Thyroid gland (tissue), 4 donors: ENCODE results near the gene FHIT.

ENCODE experiments used
- POLR2A ChIP-seq, 2 donors: fragments of 450-650 bp; IDR thresholded peaks; one replicate each; pipeline ENCODE4 v1.6.1; 2017; ENCODE audit warnings: antibody characterized with exemption in 2 of 2, mild to moderate bottlenecking in 2 of 2, moderate library complexity in 1 of 2
- TF ChIP-seq, protein P1 (sequence below), 6 experiments: fragments of 200-600 bp in 3 of 6; fragments of 450-650 bp in 3 of 6; sonication (generic) in 3 of 6; IDR thresholded peaks; one replicate each; pipeline ENCODE4 v1.5.1; 2016 to 2019; ENCODE audit warnings: antibody characterized with exemption in 6 of 6, mild to moderate bottlenecking in 2 of 6, inconsistent platforms in 1 of 6, moderate library complexity in 1 of 6

DNA sequence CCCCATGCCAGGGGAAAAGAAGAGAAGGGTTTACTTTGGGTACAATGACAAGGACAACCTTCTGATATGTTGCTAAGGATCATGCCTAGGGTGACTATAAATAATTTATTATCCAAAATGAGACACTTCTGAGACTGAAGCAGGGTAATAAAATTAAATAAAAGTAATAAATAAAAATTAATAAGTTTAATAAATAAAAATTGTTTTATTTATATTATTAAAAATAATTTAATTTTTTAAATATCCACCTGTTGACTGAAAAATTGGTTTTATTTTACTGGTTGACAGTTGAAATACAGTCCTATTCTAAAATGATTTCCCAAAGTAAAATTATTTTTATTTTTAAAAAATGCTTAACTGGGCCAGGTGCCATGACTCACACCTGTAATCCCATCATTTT is 102.0 kb downstream of the FHIT start:
- TF ChIP-seq, protein P1, sequence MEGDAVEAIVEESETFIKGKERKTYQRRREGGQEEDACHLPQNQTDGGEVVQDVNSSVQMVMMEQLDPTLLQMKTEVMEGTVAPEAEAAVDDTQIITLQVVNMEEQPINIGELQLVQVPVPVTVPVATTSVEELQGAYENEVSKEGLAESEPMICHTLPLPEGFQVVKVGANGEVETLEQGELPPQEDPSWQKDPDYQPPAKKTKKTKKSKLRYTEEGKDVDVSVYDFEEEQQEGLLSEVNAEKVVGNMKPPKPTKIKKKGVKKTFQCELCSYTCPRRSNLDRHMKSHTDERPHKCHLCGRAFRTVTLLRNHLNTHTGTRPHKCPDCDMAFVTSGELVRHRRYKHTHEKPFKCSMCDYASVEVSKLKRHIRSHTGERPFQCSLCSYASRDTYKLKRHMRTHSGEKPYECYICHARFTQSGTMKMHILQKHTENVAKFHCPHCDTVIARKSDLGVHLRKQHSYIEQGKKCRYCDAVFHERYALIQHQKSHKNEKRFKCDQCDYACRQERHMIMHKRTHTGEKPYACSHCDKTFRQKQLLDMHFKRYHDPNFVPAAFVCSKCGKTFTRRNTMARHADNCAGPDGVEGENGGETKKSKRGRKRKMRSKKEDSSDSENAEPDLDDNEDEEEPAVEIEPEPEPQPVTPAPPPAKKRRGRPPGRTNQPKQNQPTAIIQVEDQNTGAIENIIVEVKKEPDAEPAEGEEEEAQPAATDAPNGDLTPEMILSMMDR (IDR thresholded peaks at IDR 0.05) = no peak
- no peak for TF ChIP-seq POLR2A (IDR thresholded peaks at IDR 0.05)
